ENCODE results near the gene GGACT.

GGACT gene

GRCh38 chr13:100529666-100530377 lies 58.8 kb downstream of the GGACT start:
- H3K79me2 ChIP-seq (ENCODE audit: low read length), result no peaks in the 10 kb centered on the region
- H3F3A ChIP-seq (ENCODE audit: insufficient read depth, low read length), result no peaks in the 10 kb centered on the region
- H4K20me1 ChIP-seq (ENCODE audit: insufficient read depth, low read length), result no peaks in the 10 kb centered on the region
- no peak for DNase-seq
- no peak overlapping the region for H2AFZ ChIP-seq (ENCODE audit: low read length)
- H3K27me3 ChIP-seq (replicated peaks; ENCODE audit: insufficient read depth, low read length), result no peaks in the 10 kb centered on the region
- H3K4me1 ChIP-seq (ENCODE audit: low read length), result no peaks in the 10 kb centered on the region
- no peak overlapping the region for H3K27ac ChIP-seq (ENCODE audit: low read length)
- H3K4me2 ChIP-seq (ENCODE audit: low read depth, low read length), result no peak overlapping the region
- no peaks in the 10 kb centered on the region for H3K9me2 ChIP-seq (replicated peaks; ENCODE audit: insufficient read depth, low read length)
- TF ChIP-seq EZH2 (optimal IDR thresholded peaks at IDR 0.05; ENCODE audit: low read depth, low read length) (no peak), CTCF (IDR thresholded peaks at IDR 0.05; ENCODE audit: low read length) (no peak), EZH2phosphoT487 (IDR thresholded peaks at IDR 0.05; ENCODE audit: low read length) (no peak)
- H3K4me3 ChIP-seq (ENCODE audit: low read length), result no peak overlapping the region
- H3K36me3 ChIP-seq (replicated peaks; ENCODE audit: insufficient read depth, low read length), result no peaks in the 10 kb centered on the region
- no peaks in the 10 kb centered on the region for H3K9me3 ChIP-seq (replicated peaks; ENCODE audit: insufficient read depth, low read length)
- H3K9ac ChIP-seq (ENCODE audit: low read length), result no peak overlapping the region

GRCh38 chr13:100528820-100529219 lies 59.8 kb downstream of the GGACT start:
- Histone ChIP-seq H3K4me1 (ENCODE audit: low read length) (no peaks in the 10 kb centered on the region), H4K20me1 (ENCODE audit: insufficient read depth, low read length) (no peaks in the 10 kb centered on the region), H2AFZ (ENCODE audit: low read length) (no peak overlapping the region), H3K4me3 (ENCODE audit: low read length) (no peak overlapping the region), H3K9me3 (replicated peaks; ENCODE audit: insufficient read depth, low read length) (no peaks in the 10 kb centered on the region), H3K27me3 (replicated peaks; ENCODE audit: insufficient read depth, low read length) (no peaks in the 10 kb centered on the region), H3K27ac (ENCODE audit: low read length) (no peak overlapping the region), H3K9me2 (replicated peaks; ENCODE audit: insufficient read depth, low read length) (no peaks in the 10 kb centered on the region), H3K9ac (ENCODE audit: low read length) (no peak overlapping the region), H3F3A (ENCODE audit: insufficient read depth, low read length) (no peaks in the 10 kb centered on the region), H3K4me2 (ENCODE audit: low read depth, low read length) (no peak overlapping the region), H3K36me3 (replicated peaks; ENCODE audit: insufficient read depth, low read length) (no peaks in the 10 kb centered on the region), H3K79me2 (ENCODE audit: low read length) (no peaks in the 10 kb centered on the region)
- DNase-seq, result no peak
- TF ChIP-seq EZH2phosphoT487 (IDR thresholded peaks at IDR 0.05; ENCODE audit: low read length), result no peak
- no peak for TF ChIP-seq CTCF (IDR thresholded peaks at IDR 0.05; ENCODE audit: low read length)
- TF ChIP-seq EZH2 (optimal IDR thresholded peaks at IDR 0.05; ENCODE audit: low read depth, low read length), result no peak

- Histone ChIP-seq H3K9me3 (replicated peaks; ENCODE audit: insufficient read depth, low read length) (no peaks in the 10 kb centered on the region), H3K9ac (ENCODE audit: low read length) (no peak overlapping the region), H3K4me1 (ENCODE audit: low read length) (no peaks in the 10 kb centered on the region), H3K27me3 (replicated peaks; ENCODE audit: insufficient read depth, low read length) (no peaks in the 10 kb centered on the region), H3K4me3 (ENCODE audit: low read length) (no peak overlapping the region), H3F3A (ENCODE audit: insufficient read depth, low read length) (no peaks in the 10 kb centered on the region), H3K27ac (ENCODE audit: low read length) (no peak overlapping the region), H3K4me2 (ENCODE audit: low read depth, low read length) (no peak overlapping the region), H3K79me2 (ENCODE audit: low read length) (no peaks in the 10 kb centered on the region), H4K20me1 (ENCODE audit: insufficient read depth, low read length) (no peaks in the 10 kb centered on the region), H3K36me3 (replicated peaks; ENCODE audit: insufficient read depth, low read length) (no peaks in the 10 kb centered on the region), H3K9me2 (replicated peaks; ENCODE audit: insufficient read depth, low read length) (no peaks in the 10 kb centered on the region), H2AFZ (ENCODE audit: low read length) (no peak overlapping the region)
- no peak for TF ChIP-seq EZH2 (optimal IDR thresholded peaks at IDR 0.05; ENCODE audit: low read depth, low read length)
- no peak for TF ChIP-seq EZH2phosphoT487 (IDR thresholded peaks at IDR 0.05; ENCODE audit: low read length)
- DNase-seq, result no peak
These were observed 60.2 kb downstream of the GGACT start for GRCh38 chr13:100528353-100528752.

- Histone ChIP-seq H3K4me2 (ENCODE audit: low read depth, low read length) (no peak overlapping the region), H3K27ac (ENCODE audit: low read length) (no peak overlapping the region), H2AFZ (ENCODE audit: low read length) (no peak overlapping the region), H3K9me2 (replicated peaks; ENCODE audit: insufficient read depth, low read length) (no peaks in the 10 kb centered on the region), H3F3A (ENCODE audit: insufficient read depth, low read length) (no peaks in the 10 kb centered on the region), H3K4me3 (ENCODE audit: low read length) (no peak overlapping the region), H4K20me1 (ENCODE audit: insufficient read depth, low read length) (no peaks in the 10 kb centered on the region), H3K4me1 (ENCODE audit: low read length) (no peaks in the 10 kb centered on the region), H3K27me3 (replicated peaks; ENCODE audit: insufficient read depth, low read length) (no peaks in the 10 kb centered on the region), H3K9me3 (replicated peaks; ENCODE audit: insufficient read depth, low read length) (no peaks in the 10 kb centered on the region), H3K36me3 (replicated peaks; ENCODE audit: insufficient read depth, low read length) (no peaks in the 10 kb centered on the region), H3K9ac (ENCODE audit: low read length) (no peak overlapping the region), H3K79me2 (ENCODE audit: low read length) (no peaks in the 10 kb centered on the region)
- TF ChIP-seq CTCF (IDR thresholded peaks at IDR 0.05; ENCODE audit: low read length) (no peak), EZH2phosphoT487 (IDR thresholded peaks at IDR 0.05; ENCODE audit: low read length) (no peak), EZH2 (optimal IDR thresholded peaks at IDR 0.05; ENCODE audit: low read depth, low read length) (no peak)
- no peak for DNase-seq
These were observed 60.9 kb downstream of the GGACT start for GRCh38 chr13:100527644-100528043.

Measured in MM.1S (cell line).